SK-N-SH treated with all-trans-retinoic acid at 6 μM for 48 hours (cell line): ENCODE measurements around the gene SAPCD2.

Experiments used
- ATAC-seq: fragments of 200-7000 bp; cut with Tn5 transposase; 3 replicates; pipeline ENCODE4 v1.9.1; 2020; ENCODE audit warnings: mild to moderate bottlenecking, moderate library complexity
- ARNTL ChIP-seq: fragments of 450-650 bp; formaldehyde crosslinking; IDR thresholded peaks from 2 replicates; pipeline ENCODE4 v1.5.0; 2020; ENCODE audit warnings: low read depth, mild to moderate bottlenecking, moderate library complexity, borderline replicate concordance
- BACH2 ChIP-seq: fragments of 250-450 bp; sonication (Bioruptor Pico); IDR thresholded peaks from 2 replicates; pipeline ENCODE4 v1.9.0; 2021; ENCODE audit warnings: mild to moderate bottlenecking, borderline replicate concordance
- CSDC2 ChIP-seq: fragments of 250-450 bp; sonication (Bioruptor Pico); IDR thresholded peaks from 2 replicates; pipeline ENCODE4 v1.5.0; 2020; ENCODE audit warnings: mild to moderate bottlenecking, moderate library complexity
- ESRRG ChIP-seq: fragments of 250-450 bp; sonication (Bioruptor Pico); IDR thresholded peaks from 2 replicates; pipeline ENCODE4 v1.6.1; 2021; ENCODE audit warnings: mild to moderate bottlenecking
- GLIS3 ChIP-seq: fragments of 250-450 bp; sonication (Bioruptor Pico); IDR thresholded peaks from 2 replicates; pipeline ENCODE4 v1.5.0; 2020; ENCODE audit warnings: mild to moderate bottlenecking, moderate library complexity
- ISL1 ChIP-seq: fragments of 250-450 bp; sonication (Bioruptor Pico); IDR thresholded peaks from 2 replicates; pipeline ENCODE4 v2.1.2; 2022; ENCODE audit warnings: mild to moderate bottlenecking, moderate library complexity
- OSR1 ChIP-seq: fragments of 250-450 bp; sonication (Bioruptor Pico); IDR thresholded peaks from 2 replicates; pipeline ENCODE4 v1.8.0; 2022; ENCODE audit warnings: moderate library complexity, mild to moderate bottlenecking, inconsistent platforms
- PPARA ChIP-seq: fragments of 250-450 bp; sonication (Bioruptor Pico); IDR thresholded peaks from 2 replicates; pipeline ENCODE4 v1.5.0; 2020; ENCODE audit warnings: mild to moderate bottlenecking, borderline replicate concordance
- RARB ChIP-seq: fragments of 250-450 bp; sonication (Bioruptor Pico); IDR thresholded peaks from 2 replicates; pipeline ENCODE4 v1.8.0; 2021; ENCODE audit warnings: mild to moderate bottlenecking, moderate library complexity
- SNAI2 ChIP-seq: fragments of 250-450 bp; sonication (Bioruptor Pico); IDR thresholded peaks from 2 replicates; pipeline ENCODE4 v1.5.0; 2020; ENCODE audit warnings: mild to moderate bottlenecking, moderate library complexity
- TCF4 ChIP-seq: fragments of 250-450 bp; sonication (Bioruptor Pico); IDR thresholded peaks from 2 replicates; pipeline ENCODE4 v1.8.0; 2021; ENCODE audit warnings: mild to moderate bottlenecking, moderate library complexity, borderline replicate concordance
- TOX ChIP-seq: fragments of 250-450 bp; sonication (Bioruptor Pico); IDR thresholded peaks from 2 replicates; pipeline ENCODE4 v1.8.0; 2021; ENCODE audit warnings: mild to moderate bottlenecking, moderate library complexity, borderline replicate concordance
- ZC3H10 ChIP-seq: fragments of 250-450 bp; sonication (Bioruptor Pico); IDR thresholded peaks from 2 replicates; pipeline ENCODE4 v1.5.1; 2021; ENCODE audit warnings: mild to moderate bottlenecking, moderate library complexity
- ZFP3 ChIP-seq: fragments of 250-450 bp; sonication (Bioruptor Pico); IDR thresholded peaks from 2 replicates; pipeline ENCODE4 v1.5.0; 2020; ENCODE audit warnings: mild to moderate bottlenecking, moderate library complexity
- ZFP30 ChIP-seq: fragments of 450-650 bp; formaldehyde crosslinking; IDR thresholded peaks from 2 replicates; pipeline ENCODE4 v1.5.0; 2022; ENCODE audit warnings: mild to moderate bottlenecking, moderate library complexity
- ZNF70 ChIP-seq: fragments of 450-650 bp; formaldehyde crosslinking; IDR thresholded peaks from 2 replicates; pipeline ENCODE4 v1.5.0; 2020; ENCODE audit warnings: mild to moderate bottlenecking, moderate library complexity
- ZNF8 ChIP-seq: fragments of 450-650 bp; formaldehyde crosslinking; IDR thresholded peaks from 2 replicates; pipeline ENCODE4 v1.5.0; 2020; ENCODE audit warnings: mild to moderate bottlenecking, moderate library complexity
- TF ChIP-seq, protein P1 (sequence below): fragments of 250-450 bp; sonication (Bioruptor Pico); IDR thresholded peaks from 2 replicates; pipeline ENCODE4 v1.8.0; 2021; ENCODE audit warnings: low read depth, mild to moderate bottlenecking, moderate library complexity, borderline replicate concordance
- TF ChIP-seq, protein P2 (sequence below): fragments of 250-450 bp; sonication (Bioruptor Pico); IDR thresholded peaks from 2 replicates; pipeline ENCODE4 v1.8.0; 2020; ENCODE audit warnings: mild to moderate bottlenecking, moderate library complexity, borderline replicate concordance
- TF ChIP-seq, protein P3 (sequence below): fragments of 250-450 bp; sonication (Bioruptor Pico); IDR thresholded peaks from 2 replicates; pipeline ENCODE4 v1.5.1; 2021; ENCODE audit warnings: mild to moderate bottlenecking, moderate library complexity

SAPCD2 gene

DNA sequence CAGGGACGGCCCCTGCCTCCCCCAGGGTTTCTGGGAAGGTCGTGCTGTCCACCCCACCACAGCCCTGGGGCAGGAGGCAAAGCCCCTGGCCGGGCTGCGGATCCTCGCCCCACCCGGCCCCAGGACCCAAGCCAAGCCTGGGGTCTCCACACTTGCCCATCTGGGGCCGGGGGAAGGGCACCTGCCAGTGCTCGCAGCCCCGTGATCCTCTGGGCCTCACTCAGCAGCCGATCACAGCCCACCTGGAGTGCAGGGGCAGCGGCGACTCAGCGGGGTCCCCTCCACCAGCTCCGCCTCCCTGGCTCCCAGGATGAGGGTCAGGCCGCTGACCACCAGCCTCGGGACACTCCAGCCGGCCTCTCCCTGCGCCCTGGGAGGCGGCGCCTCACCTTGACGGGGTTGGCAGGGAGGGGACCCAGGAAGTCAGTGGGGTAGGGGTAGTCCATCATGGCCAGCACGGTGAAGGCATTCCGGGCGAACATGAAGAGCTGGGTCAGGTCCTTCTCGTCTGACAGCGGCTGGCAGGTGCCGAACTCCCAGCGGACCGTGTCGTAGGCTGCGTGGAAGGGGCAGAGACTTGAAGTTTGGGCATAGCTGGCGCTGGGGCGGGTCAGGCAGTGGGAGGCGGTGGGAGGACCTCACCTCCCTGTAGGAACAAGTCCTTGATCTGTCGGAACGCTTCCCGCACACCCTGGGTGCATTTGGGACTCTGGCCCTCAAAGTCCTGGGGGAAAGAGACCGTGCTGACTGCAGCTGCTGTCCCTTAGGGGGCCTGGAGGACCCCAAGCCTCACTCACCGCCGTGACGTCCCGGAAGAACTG is 42.4 kb upstream of the SAPCD2 start:
- TF ChIP-seq OSR1 (CRISPR knock-in tag) (no peak), SNAI2 (CRISPR knock-in tag) (no peak), ESRRG (no peak), TOX (CRISPR knock-in tag) (no peak), GLIS3 (CRISPR knock-in tag) (no peak)
- ATAC-seq, result no peak

DNA sequence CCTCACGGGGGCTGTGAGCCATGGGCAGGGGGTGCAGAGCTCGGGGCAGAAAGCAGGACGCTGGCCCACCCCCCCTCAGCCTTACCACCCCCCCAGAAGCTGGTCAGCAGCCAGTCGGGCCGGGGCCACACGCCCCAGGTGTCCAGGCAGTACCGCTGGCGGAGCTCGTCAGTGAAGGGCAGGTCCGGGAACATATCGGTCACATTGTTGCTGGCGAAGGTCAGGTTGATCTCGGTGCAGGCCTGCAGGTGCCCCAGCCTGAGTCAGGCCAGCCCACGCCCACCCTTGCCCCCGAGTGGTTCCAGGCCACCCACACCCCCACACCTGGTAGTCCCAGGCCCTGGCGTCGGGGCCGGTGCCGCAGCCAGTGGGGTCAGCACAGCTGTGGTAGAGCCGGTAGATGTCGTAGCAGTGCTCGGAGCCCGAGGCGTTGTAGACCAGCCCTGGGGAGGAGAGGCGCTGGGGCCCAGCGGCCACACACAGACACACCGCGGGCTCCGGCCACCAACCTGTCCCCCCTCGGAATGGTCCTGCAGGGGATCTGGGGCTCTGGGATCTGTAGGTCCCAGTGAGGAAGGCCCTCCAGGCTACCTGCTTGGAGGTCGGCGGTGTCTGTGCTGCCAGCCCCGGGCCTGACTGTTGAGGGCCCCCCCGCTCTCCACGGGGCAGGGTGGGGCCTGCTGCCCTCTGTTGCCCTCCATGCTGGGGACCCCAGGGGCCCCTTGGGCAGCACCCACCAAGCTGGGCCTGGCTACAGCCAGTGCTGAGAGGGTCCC is 41.6 kb upstream of the SAPCD2 start:
- no peak for TF ChIP-seq GLIS3 (CRISPR knock-in tag)
- no peak for TF ChIP-seq PPARA (CRISPR knock-in tag)
- TF ChIP-seq ZFP3, result no peak
- no peak for TF ChIP-seq RARB (CRISPR knock-in tag)
- TF ChIP-seq, protein P1, sequence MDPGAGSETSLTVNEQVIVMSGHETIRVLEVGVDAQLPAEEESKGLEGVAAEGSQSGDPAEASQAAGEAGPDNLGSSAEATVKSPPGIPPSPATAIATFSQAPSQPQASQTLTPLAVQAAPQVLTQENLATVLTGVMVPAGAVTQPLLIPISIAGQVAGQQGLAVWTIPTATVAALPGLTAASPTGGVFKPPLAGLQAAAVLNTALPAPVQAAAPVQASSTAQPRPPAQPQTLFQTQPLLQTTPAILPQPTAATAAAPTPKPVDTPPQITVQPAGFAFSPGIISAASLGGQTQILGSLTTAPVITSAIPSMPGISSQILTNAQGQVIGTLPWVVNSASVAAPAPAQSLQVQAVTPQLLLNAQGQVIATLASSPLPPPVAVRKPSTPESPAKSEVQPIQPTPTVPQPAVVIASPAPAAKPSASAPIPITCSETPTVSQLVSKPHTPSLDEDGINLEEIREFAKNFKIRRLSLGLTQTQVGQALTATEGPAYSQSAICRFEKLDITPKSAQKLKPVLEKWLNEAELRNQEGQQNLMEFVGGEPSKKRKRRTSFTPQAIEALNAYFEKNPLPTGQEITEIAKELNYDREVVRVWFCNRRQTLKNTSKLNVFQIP (CRISPR knock-in tag), result no peak
- no peak for TF ChIP-seq BACH2 (CRISPR knock-in tag)
- no peak for TF ChIP-seq SNAI2 (CRISPR knock-in tag)
- TF ChIP-seq, protein P2, sequence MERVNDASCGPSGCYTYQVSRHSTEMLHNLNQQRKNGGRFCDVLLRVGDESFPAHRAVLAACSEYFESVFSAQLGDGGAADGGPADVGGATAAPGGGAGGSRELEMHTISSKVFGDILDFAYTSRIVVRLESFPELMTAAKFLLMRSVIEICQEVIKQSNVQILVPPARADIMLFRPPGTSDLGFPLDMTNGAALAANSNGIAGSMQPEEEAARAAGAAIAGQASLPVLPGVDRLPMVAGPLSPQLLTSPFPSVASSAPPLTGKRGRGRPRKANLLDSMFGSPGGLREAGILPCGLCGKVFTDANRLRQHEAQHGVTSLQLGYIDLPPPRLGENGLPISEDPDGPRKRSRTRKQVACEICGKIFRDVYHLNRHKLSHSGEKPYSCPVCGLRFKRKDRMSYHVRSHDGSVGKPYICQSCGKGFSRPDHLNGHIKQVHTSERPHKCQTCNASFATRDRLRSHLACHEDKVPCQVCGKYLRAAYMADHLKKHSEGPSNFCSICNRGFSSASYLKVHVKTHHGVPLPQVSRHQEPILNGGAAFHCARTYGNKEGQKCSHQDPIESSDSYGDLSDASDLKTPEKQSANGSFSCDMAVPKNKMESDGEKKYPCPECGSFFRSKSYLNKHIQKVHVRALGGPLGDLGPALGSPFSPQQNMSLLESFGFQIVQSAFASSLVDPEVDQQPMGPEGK (CRISPR knock-in tag), result no peak
- TF ChIP-seq ZNF8, result no peak
- TF ChIP-seq TOX (CRISPR knock-in tag), result no peak
- TF ChIP-seq ISL1 (CRISPR knock-in tag), result no peak
- TF ChIP-seq TCF4 (CRISPR knock-in tag), result no peak
- no peak for TF ChIP-seq ZC3H10
- TF ChIP-seq CSDC2 (CRISPR knock-in tag), result no peak
- TF ChIP-seq, protein P3, sequence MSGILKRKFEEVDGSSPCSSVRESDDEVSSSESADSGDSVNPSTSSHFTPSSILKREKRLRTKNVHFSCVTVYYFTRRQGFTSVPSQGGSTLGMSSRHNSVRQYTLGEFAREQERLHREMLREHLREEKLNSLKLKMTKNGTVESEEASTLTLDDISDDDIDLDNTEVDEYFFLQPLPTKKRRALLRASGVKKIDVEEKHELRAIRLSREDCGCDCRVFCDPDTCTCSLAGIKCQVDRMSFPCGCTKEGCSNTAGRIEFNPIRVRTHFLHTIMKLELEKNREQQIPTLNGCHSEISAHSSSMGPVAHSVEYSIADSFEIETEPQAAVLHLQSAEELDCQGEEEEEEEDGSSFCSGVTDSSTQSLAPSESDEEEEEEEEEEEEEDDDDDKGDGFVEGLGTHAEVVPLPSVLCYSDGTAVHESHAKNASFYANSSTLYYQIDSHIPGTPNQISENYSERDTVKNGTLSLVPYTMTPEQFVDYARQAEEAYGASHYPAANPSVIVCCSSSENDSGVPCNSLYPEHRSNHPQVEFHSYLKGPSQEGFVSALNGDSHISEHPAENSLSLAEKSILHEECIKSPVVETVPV, result no peak
- TF ChIP-seq ESRRG, result no peak
- no peak for TF ChIP-seq ARNTL (CRISPR knock-in tag)
- ATAC-seq, result no peak

DNA sequence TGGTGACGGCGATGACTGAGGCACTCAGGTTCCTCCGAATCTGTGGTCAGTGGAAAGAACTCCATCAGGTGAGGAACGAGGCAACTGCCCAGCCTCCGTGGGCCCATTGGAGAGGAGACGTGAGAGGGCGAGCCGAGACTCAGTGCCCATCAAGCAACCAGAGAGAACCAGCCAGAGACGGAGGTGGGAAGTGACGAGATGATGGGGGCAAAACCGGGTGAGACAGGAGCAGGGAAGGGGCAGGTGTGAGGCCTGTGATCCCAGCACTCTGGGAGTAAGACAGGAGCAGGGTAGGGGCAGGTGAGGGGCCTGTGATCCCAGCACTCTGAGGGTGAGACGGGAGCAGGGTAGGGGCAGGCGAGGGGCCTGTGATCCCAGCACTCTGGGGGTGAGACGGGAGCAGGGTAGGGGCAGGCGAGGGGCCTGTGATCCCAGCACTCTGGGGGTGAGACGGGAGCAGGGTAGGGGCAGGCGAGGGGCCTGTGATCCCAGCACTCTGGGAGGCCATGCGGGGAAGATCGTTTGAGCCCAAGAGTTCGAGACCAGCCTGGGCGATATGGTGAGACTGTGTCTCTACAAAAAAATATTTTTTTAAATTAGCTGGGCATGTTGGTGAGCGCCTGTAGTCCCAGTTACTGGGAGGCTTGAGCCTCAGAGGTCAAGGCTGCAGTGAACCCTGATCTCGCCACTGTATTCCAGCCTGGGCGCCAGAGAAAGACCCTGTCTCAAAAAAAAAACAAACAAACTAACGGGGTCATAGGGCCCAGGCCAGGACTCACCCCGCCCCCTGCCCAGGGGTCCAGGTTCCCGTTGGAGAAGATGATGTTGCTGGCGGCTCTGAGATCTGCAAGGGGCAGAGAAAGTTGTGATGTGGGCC is 40.8 kb upstream of the SAPCD2 start:
- ATAC-seq, result no peak
- TF ChIP-seq OSR1 (CRISPR knock-in tag), result no peak
- no peak for TF ChIP-seq ISL1 (CRISPR knock-in tag)
- no peak for TF ChIP-seq PPARA (CRISPR knock-in tag)
- TF ChIP-seq ARNTL (CRISPR knock-in tag), result no peak
- no peak for TF ChIP-seq ESRRG
- no peak for TF ChIP-seq ZNF70
- TF ChIP-seq ZFP30 (CRISPR knock-in tag), result no peak
- TF ChIP-seq, protein P1 (CRISPR knock-in tag), result no peak
- no peak for TF ChIP-seq ZFP3
